ENCODE results near the gene ZNF366.

ZNF366 gene

GRCh38 chr5:72464071-72464470 is 43.1 kb downstream of the ZNF366 start:
- no peak for TF ChIP-seq CTCF (IDR thresholded peaks at IDR 0.05; ENCODE audit: low read length, missing control alignments)
- no peak overlapping the region for H3K4me3 ChIP-seq (replicated peaks; ENCODE audit: low read depth, low read length)
- DNase-seq (ENCODE audit: low read depth), result peak; percentile 53

GRCh38 chr5:72463449-72464052 is 43.7 kb downstream of the ZNF366 start:
- no peak for TF ChIP-seq CTCF (IDR thresholded peaks at IDR 0.05; ENCODE audit: low read length, missing control alignments)
- no peak overlapping the region for H3K4me3 ChIP-seq (replicated peaks; ENCODE audit: low read depth, low read length)
- no peak for DNase-seq (ENCODE audit: low read depth)

- no peak for TF ChIP-seq CTCF (IDR thresholded peaks at IDR 0.05; ENCODE audit: low read length, missing control alignments)
Observed at GRCh38 chr5:72460413-72460812, 46.8 kb downstream of the ZNF366 start.

GRCh38 chr5:72459913-72460312 is 47.3 kb downstream of the ZNF366 start:
- DNase-seq (ENCODE audit: low read depth), result no peak
- no peak overlapping the region for H3K4me3 ChIP-seq (replicated peaks; ENCODE audit: low read depth, low read length)
- no peak for TF ChIP-seq CTCF (IDR thresholded peaks at IDR 0.05; ENCODE audit: low read length, missing control alignments)

More at GRCh38 chr5:72460413-72460812, 46.8 kb downstream of the ZNF366 start:
- no peak overlapping the region for H3K4me3 ChIP-seq (replicated peaks; ENCODE audit: low read depth, low read length)
- DNase-seq (ENCODE audit: low read depth), result no peak

- no peak for TF ChIP-seq CTCF (IDR thresholded peaks at IDR 0.05; ENCODE audit: low read length, missing control alignments)
- no peak overlapping the region for H3K4me3 ChIP-seq (replicated peaks; ENCODE audit: low read depth, low read length)
- DNase-seq (ENCODE audit: low read depth), result peak; percentile 33
Observed at GRCh38 chr5:72459089-72459661, 48.0 kb downstream of the ZNF366 start.

GRCh38 chr5:72458407-72458806 is 48.8 kb downstream of the ZNF366 start:
- TF ChIP-seq CTCF (IDR thresholded peaks at IDR 0.05; ENCODE audit: low read length, missing control alignments), result no peak
- H3K4me3 ChIP-seq (replicated peaks; ENCODE audit: low read depth, low read length), result no peak overlapping the region
- DNase-seq (ENCODE audit: low read depth), result no peak

- no peak for DNase-seq (ENCODE audit: low read depth)
- no peak for TF ChIP-seq CTCF (IDR thresholded peaks at IDR 0.05; ENCODE audit: low read length, missing control alignments)
- H3K4me3 ChIP-seq (replicated peaks; ENCODE audit: low read depth, low read length), result no peak overlapping the region
Observed at GRCh38 chr5:72457491-72457890, 49.7 kb downstream of the ZNF366 start.
